GM21423 (cell line): ENCODE data around the gene HSDL1.

ENCODE experiments used
- ATAC-seq: cut with Tn5 transposase; IDR thresholded peaks from one replicate; pipeline ENCODE4 v1.9.1; 2021; ENCODE audit warnings: mild to moderate bottlenecking, moderate library complexity; ENCODE audit not compliant: unreplicated experiment

The HSDL1 gene

DNA sequence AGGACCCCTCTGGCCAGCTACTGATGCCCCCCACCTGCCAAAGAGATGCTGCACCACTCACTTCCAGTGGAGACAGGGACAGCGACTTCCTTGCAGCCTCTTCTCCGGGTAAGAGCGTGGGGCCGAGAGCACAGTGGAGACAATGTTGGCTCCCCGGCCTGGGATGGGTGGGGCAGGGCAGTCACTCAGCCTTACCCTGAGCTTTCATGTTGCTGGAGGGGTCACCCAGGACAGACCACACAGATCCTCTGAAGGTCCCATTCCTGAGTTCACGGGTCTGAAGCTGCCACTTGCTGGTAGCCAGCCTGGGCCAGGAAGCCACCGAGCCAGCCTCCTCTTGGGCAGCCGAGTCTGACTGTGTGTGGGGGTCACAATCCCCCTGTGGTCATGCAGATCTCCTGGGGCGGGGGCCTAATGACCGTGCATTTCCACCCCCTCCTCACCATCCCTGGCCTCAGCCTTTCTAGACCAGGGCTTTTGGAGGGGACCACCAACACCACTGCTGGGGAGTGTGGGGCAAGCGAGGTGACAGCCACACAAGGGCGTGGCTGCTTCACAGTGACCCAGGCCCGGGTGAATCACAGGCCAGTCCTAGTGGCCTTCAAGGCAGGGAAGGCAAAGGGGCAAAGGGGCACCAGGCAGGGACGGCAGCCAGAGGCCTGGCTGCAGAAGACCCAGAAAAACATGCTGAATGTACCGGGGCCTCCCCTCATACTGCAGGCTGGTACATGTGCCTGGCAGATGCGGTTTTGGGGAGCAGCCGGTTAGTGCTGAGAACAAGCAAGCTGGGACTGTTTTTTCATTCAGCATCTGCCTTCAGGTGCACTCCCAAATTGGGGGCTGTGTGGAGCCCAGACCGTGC is 31.4 kb upstream of the HSDL1 start:
- ATAC-seq = no peak

DNA sequence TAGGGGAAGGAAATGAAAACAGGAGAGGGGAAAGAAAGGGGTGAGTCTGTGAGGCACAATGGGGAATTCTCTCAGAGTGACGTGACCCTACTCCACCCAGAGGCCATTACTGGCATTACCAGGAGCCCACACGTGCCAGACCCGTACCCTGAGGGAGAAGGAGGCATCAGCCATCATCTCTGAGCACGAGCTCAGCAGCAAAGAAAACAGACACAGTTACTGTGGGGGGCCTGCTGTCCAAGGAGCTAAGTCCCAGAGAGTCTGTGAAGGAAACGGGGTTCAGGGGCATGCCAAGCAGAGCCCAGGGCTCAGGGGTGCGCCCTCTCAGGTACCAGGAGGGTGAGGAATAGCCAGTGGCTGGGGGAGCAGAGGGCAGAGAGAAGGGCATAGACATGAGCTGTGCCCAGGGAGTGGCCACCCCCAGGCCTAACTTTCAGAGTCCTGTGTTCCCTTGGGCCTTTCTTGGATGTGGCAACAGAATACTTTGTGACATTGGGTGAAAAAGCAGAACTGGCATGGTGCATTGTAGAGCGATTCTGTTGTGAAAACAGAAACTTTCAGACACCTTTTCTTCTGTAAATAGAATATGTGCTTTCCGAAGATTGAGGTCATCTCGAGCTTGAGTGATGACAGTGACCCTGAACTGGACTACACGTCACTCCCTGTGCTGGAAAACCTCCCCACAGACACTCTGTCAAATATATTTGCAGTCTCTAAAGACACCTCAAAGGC is 30.5 kb upstream of the HSDL1 start:
- no peak for ATAC-seq

DNA sequence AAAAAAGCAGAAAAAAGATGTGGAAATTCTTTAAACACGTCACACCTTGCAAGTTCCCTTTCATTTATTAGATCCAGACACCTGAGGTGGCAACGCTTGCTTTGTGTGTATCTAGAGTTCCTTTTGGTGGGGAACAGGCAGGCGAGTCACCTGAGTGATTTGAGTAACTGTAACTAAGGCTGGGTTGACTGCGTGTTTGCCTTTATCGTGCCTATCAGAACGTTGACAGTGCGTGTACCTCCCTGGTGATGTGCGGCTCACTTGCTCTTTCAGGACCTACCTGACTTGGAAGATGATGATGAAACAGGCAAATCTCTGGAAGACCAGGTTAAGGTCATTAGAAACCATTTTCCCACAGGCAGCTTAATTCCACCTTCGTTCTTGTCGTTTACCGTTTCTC is 29.4 kb upstream of the HSDL1 start:
- ATAC-seq = no peak

- no peak for ATAC-seq
These were observed 24.9 kb upstream of the HSDL1 start for GRCh38 chr16:84169765-84170310.

DNA sequence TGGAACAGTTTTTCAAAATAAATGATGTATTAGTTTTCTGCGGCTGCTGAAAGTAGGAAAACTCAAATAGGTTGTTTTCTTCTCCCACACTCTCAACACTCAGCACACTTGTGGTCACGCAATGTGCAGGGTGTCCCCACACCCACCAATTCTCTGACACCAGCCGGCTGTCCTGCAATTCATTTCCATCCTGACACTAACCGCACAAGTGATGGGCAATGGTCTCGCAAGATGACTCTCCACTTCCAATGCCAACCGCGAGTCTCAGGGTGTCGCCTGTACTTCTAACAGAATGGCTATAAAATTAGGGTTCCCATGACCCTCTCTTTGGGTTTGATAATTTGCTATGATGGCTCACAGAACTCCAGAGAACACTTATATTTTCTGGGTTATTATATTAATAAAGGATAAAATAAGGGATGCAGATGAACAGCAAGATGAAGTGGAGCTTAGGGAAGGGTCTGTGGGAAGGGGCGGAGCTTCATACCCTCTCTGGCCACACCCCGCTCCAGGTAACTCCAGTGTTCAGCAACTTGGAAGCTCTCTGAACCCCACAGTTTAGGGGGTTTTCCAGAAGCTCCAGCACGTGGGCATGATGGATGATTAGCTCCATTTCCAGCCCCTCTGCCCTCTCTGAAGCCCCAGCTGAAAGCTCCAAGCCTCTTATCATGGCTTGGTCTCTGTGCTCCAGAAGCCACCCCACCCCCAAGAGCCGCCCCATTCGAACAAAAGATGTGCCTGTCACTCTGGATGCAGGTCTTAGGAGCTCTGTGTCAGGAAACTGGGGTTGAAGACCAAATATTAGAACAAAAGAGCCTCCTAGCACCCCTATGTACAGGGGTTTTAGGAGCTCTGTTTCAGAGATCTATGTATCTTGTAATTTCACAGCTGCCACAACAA is 22.1 kb upstream of the HSDL1 start:
- no peak for ATAC-seq

- ATAC-seq = no peak
These were observed 20.8 kb upstream of the HSDL1 start for GRCh38 chr16:84165746-84166145.

GRCh38 chr16:84161801-84162200 is 16.8 kb upstream of the HSDL1 start:
- no peak for ATAC-seq

DNA sequence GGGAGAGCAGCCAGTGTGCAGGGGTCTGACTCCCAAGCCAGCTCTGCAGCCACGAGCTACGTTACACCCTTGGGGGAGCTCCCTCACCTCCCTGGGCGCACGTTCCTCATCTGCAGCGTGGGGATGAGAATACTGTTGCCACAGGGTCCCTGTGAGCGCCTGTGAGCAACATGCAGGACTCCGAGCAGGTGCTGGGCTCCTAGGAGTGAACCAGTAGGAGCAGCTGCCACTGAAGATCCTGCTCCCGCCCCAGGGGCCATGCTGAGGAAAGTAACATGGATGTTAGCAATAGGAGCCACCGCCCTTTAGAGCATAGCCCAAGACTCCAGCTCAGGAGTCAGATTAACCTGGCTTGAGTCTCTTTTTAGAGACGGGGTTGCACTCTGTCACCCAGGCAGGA is 16.1 kb upstream of the HSDL1 start:
- no peak for ATAC-seq

GRCh38 chr16:84159800-84160199 is 14.8 kb upstream of the HSDL1 start:
- ATAC-seq = no peak

- ATAC-seq = no peak
These were observed 14.0 kb upstream of the HSDL1 start for GRCh38 chr16:84159007-84159406.

- ATAC-seq = no peak
These were observed 11.4 kb upstream of the HSDL1 start for GRCh38 chr16:84156342-84156784.

DNA sequence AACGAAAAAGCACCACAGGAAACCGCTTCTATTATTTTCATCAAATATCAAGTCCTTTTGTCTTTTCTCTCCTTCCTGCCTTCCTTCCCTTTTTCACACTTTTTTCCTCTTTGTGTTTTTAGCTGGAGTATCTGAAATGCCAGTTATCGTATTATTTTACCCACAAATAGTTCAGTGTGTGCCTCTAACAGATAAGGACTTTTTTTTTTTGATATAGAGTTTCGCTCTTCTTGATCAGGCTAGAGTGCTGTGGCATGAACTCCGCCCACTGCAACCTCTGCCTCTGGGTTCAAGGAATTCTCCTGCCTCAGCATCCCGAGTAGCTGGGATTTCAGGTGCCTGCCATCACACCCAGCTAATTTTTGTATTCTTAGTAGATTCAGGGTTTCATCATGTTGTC is 10.8 kb upstream of the HSDL1 start:
- ATAC-seq = no peak

- no peak for ATAC-seq
These were observed 10.2 kb upstream of the HSDL1 start for GRCh38 chr16:84155226-84155625.

DNA sequence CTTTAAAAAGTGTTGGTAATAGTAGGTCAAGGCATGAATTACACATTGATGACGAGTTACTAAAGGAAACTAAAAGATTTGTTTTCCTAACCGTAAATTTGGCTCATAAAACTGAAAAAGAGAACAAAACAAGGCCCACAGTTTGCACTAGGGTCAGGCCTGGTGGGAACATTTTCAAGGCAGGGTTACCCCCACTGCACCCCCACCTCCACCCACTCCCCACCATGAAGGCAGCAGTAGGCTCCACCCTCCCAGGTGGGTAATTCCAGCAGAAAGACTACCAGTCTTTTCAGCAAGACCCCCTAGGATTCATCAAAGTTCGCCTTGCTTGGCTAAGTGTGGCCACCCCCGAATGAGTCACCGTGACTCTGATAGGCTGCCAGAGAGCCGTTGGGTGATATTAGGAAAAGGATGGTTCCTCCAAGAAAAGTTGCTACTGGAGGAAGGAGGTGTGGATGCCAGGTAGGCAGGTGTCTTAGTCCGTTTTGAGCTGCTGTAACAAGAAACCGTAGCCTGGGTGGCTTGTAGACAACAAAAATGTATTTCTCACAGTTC is 8.8 kb upstream of the HSDL1 start:
- ATAC-seq = no peak

GRCh38 chr16:84150926-84151325 is 5.9 kb upstream of the HSDL1 start:
- no peak for ATAC-seq

- ATAC-seq = peak; percentile 5
These were observed 643 bp downstream of the HSDL1 start for GRCh38 chr16:84144209-84144858.

DNA sequence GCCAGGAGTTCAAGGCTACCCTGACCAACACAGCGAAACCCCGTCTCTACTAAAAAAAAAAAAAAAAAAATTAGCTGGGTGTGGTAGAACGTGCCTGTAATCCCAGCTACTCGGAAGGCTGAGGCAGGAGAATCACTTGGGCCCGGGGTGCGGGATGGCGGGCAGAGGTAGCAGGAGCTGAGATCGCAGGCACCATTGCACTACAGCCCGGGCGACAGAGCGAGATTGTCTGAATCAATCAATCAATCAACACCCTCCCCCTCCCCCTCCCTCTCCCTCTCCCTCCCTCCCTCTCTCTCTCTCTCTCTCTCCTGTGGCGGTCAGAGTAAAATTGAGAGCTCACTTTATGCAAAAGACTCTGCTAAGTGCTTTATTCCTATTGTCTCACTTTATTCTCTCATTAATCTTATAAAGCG is 1.2 kb downstream of the HSDL1 start:
- no peak for ATAC-seq

DNA sequence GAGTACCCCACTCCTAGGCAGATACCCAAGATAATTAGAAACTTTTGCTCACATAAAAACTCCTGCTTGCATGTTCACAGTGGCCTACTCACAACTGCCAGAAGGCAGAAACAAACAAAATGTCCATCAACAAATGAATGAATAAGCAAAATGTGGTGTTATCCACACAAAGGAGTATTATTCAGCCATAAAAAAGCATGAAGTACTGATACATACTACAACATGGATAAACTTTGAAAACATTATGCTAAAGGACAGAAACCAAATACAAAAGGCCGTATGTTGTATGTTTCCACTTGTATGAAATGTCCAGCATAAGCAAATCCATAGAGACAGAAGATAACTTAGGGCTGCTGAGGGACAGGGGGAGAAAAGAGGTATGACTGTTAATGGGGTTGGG is 1.9 kb downstream of the HSDL1 start:
- ATAC-seq = no peak

- ATAC-seq = no peak
These were observed 3.8 kb downstream of the HSDL1 start for GRCh38 chr16:84141143-84141670.
